IPS-18a (cell line): ENCODE measurements around the gene THEMIS2.

Experiments
- H3K27ac ChIP-seq: one replicate; pipeline ENCODE4 v1.5.1; 2013; ENCODE audit warnings: low read length
- H3K27me3 ChIP-seq: one replicate; pipeline ENCODE4 v1.6.1; 2013; ENCODE audit warnings: mild to moderate bottlenecking, low read length; ENCODE audit not compliant: control insufficient read depth, insufficient read depth
- H3K36me3 ChIP-seq: one replicate; pipeline ENCODE4 v1.6.1; 2013; ENCODE audit warnings: low read depth, low read length; ENCODE audit not compliant: control insufficient read depth
- H3K4me1 ChIP-seq: one replicate; pipeline ENCODE4 v1.6.1; 2013; ENCODE audit warnings: low read depth, low read length; ENCODE audit not compliant: control insufficient read depth
- H3K4me3 ChIP-seq: one replicate; pipeline ENCODE4 v1.5.1; 2013; ENCODE audit warnings: low read length
- H3K9ac ChIP-seq: one replicate; pipeline ENCODE4 v1.6.1; 2013; ENCODE audit warnings: mild to moderate bottlenecking, low read length, moderate library complexity
- H3K9me3 ChIP-seq: one replicate; pipeline ENCODE4 v1.6.1; 2013; ENCODE audit warnings: low read depth, low read length; ENCODE audit not compliant: control insufficient read depth

Gene THEMIS2

DNA sequence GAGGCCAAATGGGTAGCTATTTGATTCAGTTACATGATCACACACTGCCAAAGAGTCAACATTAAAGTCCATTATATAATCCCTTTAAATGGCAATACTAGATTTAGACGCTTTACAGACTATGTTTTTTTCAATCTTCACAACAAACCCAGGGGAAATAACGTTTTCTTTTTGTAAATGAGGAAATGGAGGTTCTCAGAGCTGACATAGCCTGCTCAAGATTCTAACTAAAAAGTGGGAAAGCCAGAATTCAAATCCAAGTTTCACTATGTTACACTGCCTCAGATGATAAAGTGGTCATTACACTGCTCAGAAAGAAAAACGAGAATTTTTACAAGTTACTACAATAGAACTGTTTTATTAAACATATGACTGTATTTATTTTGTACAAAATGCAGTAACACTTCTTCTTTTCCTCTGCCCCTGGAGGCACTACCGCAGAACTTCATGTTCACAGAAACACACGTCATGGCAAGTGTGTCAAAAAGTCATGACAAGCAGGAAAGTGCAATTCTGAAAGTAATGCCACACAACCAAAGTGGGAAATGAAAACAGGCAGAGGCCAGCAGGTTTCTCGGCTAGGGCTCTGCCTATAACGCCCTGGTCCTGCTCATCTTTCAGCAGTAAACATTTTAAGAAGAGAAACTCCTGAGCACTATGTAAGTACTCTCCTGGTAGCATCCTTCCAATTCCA is 19.0 kb downstream of the THEMIS2 start:
- Histone ChIP-seq H3K4me1 (no peaks in the 10 kb centered on the region), H3K27ac (no peak overlapping the region), H3K36me3 (peaks cover 63% of the 10 kb centered on the region), H3K4me3 (no peak overlapping the region), H3K9ac (no peak overlapping the region), H3K27me3 (no peaks in the 10 kb centered on the region), H3K9me3 (no peaks in the 10 kb centered on the region)

DNA sequence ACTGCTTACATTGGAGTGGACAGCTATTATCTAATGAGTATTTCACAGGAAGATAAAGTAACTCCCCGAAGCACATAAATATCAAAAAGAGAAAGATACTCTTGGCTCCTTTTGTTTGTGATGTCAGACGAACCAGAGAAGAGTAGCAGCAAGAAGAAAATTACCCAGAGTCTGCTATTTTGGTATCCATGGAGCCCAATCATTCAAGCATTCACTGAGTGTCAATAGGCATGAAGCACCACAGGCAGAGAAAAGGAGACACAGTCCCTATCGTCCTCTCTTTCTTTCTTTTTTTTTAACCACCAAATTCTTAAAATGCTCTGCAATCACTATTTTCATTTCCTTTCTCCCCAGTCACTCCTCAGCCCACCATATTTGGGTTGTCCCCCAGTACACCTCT is 22.2 kb downstream of the THEMIS2 start:
- Histone ChIP-seq H3K27me3 (no peaks in the 10 kb centered on the region), H3K4me1 (no peaks in the 10 kb centered on the region), H3K27ac (no peak overlapping the region), H3K9ac (no peak overlapping the region), H3K36me3 (peaks cover 68% of the 10 kb centered on the region), H3K4me3 (no peak overlapping the region), H3K9me3 (no peaks in the 10 kb centered on the region)

DNA sequence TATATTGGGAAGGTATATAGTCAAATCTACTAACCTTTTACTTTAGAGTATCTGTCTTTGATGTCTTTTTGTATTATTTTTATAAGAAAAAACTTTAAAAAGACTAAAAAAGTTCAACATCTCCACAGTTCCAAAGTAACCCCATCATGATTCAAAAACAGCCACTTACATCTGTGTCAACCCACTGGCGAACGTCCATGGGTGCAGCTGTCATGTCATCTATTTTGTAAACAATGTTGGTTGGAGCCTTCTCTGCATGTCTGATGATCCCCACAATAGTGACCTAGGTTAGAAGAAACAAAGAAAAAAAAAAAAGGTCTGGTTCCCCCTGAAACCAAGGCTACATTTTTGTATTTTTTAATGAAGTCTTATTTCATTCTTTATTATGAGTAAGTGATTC is 34.4 kb downstream of the THEMIS2 start:
- no peak overlapping the region for H3K27ac ChIP-seq
- no peaks in the 10 kb centered on the region for H3K9me3 ChIP-seq
- no peak overlapping the region for H3K4me3 ChIP-seq
- no peak overlapping the region for H3K9ac ChIP-seq
- peaks cover 80% of the 10 kb centered on the region for H3K36me3 ChIP-seq
- H3K27me3 ChIP-seq = no peaks in the 10 kb centered on the region
- H3K4me1 ChIP-seq = no peaks in the 10 kb centered on the region

DNA sequence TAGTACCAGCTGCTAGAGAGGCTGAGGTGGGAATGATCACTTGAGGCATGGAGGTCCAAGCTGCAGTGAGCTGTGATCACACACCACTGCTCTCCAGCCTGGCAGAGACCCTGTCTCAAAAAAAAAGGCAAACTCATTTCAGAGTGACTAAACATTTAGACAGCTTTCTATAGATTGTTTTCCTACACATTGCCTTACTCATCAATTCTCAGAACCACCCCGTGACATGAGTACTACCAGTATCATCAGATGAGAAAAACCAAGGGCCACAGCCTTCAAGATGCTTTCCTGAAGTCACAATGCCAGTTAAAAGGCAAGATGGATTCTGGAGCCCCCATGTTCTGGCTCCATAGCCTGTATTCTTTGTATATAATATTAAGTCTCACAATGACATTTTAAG is 40.1 kb downstream of the THEMIS2 start:
- Histone ChIP-seq H3K9ac (no peak overlapping the region), H3K9me3 (peaks cover 5% of the 10 kb centered on the region), H3K4me3 (no peak overlapping the region), H3K27ac (no peak overlapping the region), H3K27me3 (peaks cover 16% of the 10 kb centered on the region), H3K4me1 (no peaks in the 10 kb centered on the region), H3K36me3 (peaks cover 43% of the 10 kb centered on the region)

DNA sequence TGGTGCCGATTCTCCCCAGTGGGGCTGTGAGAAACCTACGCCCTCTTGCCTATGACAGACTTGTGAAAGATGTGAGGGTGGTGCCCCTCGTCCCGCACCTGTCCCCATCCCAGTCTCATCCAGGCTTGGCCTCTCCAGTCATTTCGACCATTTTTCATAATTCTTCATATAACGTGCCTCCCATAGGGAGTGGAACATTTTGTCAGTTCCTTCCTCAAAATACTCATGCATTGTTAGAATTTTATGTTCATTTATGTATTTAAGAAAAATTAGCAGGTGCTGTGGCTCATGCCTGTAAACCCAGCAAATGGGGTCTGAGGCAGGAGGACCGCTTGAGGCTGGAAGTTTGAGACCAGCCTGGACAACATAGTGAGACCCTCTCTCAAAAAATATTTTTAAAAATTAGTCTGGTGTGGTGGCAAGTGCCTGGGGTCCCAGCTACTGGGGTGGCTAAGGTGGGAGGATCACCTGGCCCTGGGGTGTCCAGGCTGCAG is 42.8 kb downstream of the THEMIS2 start:
- no peaks in the 10 kb centered on the region for H3K4me1 ChIP-seq
- no peak overlapping the region for H3K4me3 ChIP-seq
- peaks cover 19% of the 10 kb centered on the region for H3K36me3 ChIP-seq
- no peak overlapping the region for H3K9ac ChIP-seq
- H3K27me3 ChIP-seq = peaks cover 31% of the 10 kb centered on the region
- no peak overlapping the region for H3K27ac ChIP-seq
- peaks cover 5% of the 10 kb centered on the region for H3K9me3 ChIP-seq

DNA sequence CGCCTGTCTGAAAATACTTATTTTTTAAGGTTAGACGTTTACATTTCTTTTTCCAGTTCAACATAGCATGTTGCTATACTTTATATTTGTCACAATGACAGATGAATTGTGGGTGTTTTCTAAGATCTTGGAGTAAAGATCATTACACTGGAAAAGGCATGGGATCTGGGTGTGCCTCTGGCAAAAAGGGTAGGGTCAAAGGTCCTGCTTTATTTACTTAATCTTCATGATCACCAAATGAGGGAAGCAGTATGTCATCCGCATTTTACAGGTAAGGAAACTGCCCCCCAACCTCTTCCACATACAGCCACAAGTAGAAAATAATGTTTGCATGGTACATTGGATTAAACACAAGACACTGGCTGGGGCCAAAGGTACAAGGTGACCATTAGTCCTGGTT is 49.9 kb downstream of the THEMIS2 start:
- H3K4me3 ChIP-seq = no peak overlapping the region
- H3K36me3 ChIP-seq = no peaks in the 10 kb centered on the region
- no peaks in the 10 kb centered on the region for H3K9me3 ChIP-seq
- peaks cover 17% of the 10 kb centered on the region for H3K27me3 ChIP-seq
- no peak overlapping the region for H3K27ac ChIP-seq
- H3K4me1 ChIP-seq = no peaks in the 10 kb centered on the region
- H3K9ac ChIP-seq = no peak overlapping the region

DNA sequence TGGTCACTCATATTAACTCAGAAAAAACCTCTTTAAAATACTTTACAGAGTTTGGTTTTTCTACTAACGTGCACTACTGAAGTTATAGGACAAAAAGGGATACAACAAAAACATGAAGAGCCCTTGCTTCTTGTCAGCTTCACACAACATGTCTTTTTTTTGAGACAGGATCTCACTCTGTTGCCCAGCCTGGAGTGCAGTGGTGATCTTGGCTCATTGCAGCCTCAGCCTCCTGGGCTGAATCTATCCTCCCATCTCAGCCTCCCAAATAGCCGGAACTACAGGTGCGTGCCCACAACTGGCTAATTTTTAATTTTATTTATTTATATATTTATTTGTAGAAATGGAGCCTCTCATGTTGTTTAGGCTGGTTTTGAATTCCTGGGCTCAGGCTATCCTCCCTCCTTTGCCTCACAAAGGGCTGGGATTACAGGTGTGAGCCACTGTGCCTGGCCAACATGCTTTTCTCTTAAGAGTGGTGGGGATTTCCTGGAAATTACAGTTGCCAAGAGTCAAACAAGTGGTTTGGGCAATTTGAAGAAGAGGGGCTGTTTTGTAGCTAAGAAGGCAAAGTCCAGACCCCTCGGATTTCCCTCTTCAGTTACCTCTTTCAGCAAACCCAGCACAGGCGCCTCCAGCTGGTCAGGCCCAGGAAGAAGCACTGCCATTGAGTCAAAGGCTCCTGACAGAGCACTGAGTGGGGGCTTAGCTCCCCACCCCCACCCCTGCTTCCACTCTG is 56.0 kb downstream of the THEMIS2 start:
- H3K9ac ChIP-seq = no peak overlapping the region
- no peak overlapping the region for H3K4me3 ChIP-seq
- H3K27me3 ChIP-seq = no peaks in the 10 kb centered on the region
- peaks cover 5% of the 10 kb centered on the region for H3K4me1 ChIP-seq
- no peak overlapping the region for H3K27ac ChIP-seq
- H3K9me3 ChIP-seq = no peaks in the 10 kb centered on the region
- no peaks in the 10 kb centered on the region for H3K36me3 ChIP-seq

DNA sequence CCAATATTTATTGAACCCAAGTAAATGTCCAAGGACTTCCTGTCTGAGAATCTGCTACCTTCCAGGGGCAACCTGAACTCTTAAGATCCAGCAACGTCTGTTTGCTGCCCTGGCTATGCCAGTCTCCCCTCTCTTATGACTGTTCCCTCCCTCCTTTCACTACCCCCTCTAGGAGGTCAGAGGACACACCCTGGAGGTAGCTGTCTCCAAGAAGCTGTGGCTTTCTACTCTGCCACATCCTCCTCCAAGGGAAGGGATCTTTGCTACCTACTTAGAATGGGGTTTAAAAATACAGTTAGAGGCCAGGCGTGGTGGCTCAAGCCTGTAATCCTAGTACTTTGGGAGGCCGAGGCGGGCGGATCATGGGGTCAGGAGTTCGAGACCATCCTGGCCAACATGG is 58.8 kb downstream of the THEMIS2 start:
- H3K27ac ChIP-seq = no peak overlapping the region
- peaks cover 4% of the 10 kb centered on the region for H3K27me3 ChIP-seq
- no peaks in the 10 kb centered on the region for H3K9me3 ChIP-seq
- H3K4me3 ChIP-seq = no peak overlapping the region
- H3K9ac ChIP-seq = no peak overlapping the region
- peaks cover 5% of the 10 kb centered on the region for H3K4me1 ChIP-seq
- H3K36me3 ChIP-seq = no peaks in the 10 kb centered on the region

DNA sequence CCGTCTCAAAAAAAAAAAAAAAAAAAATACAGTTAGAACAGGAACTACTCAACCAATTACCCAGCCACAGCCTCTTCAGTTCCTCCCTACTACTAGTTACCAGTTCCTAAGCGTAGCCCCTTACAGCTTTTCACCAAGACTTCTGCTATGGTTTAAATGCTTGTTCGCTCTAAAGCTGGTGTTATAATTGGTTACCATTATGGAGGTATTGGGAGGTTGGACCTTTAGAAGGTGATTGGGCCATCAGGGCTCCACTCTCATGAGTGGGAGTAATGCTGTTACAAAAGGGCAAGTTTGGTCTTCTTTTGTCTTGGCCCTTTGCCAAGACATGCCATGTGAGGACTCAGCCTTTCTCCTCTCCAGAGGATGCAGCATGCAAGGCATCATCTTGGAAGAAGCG is 59.4 kb downstream of the THEMIS2 start:
- no peak overlapping the region for H3K27ac ChIP-seq
- no peak overlapping the region for H3K4me3 ChIP-seq
- H3K9me3 ChIP-seq = no peaks in the 10 kb centered on the region
- H3K27me3 ChIP-seq = peaks cover 4% of the 10 kb centered on the region
- no peaks in the 10 kb centered on the region for H3K36me3 ChIP-seq
- H3K9ac ChIP-seq = no peak overlapping the region
- H3K4me1 ChIP-seq = peaks cover 5% of the 10 kb centered on the region

DNA sequence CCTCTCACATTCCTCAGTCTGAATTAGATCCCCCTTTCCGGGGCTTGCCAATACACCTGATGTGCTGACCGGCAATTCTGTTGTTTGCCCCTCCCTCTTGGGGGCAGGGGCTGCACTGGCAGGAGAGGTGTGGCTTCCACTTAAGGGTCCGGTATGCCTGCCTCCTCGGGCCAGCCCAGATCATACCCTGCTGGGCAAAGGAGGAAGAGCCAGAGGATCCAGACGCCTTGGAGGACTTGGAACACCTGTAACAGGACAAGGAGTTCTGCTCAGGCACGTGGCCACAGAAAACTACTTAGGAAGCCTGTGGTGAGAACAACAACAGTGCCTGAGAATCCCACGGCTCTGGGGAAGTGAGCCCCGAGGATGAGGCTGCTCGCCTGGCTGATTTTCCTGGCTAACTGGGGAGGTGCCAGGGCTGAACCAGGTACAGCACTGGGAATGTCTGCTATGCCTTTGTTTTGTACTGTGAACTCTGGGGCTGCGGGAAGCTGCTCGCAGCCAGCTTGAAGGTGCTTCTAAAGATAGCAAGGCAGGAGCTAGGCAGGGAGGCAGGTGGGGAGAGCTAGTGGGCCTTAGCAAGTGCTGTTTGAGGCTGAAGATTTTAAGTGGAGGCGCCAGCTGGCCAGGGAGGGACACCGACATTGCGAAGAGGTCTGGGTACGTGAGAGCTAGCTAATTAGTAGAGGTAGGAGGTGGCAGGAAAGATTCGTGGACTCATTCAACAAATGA is 62.6 kb downstream of the THEMIS2 start, which contains the start of gene SMPDL3B:
TSS of gene SMPDL3B (plus strand) at position 183 of the 732 bp plus-strand sequence. CDS start at position 367, 184 bp downstream.
- Histone ChIP-seq H3K27me3 (peaks cover 4% of the 10 kb centered on the region), H3K4me3 (peak within 1 kb of the TSS; percentile 70), H3K27ac (peak within 1 kb of the TSS; percentile 49), H3K9ac (peak within 1 kb of the TSS; percentile 73), H3K36me3 (no peaks in the 10 kb centered on the region), H3K9me3 (no peaks in the 10 kb centered on the region), H3K4me1 (peaks cover 21% of the 10 kb centered on the region)

DNA sequence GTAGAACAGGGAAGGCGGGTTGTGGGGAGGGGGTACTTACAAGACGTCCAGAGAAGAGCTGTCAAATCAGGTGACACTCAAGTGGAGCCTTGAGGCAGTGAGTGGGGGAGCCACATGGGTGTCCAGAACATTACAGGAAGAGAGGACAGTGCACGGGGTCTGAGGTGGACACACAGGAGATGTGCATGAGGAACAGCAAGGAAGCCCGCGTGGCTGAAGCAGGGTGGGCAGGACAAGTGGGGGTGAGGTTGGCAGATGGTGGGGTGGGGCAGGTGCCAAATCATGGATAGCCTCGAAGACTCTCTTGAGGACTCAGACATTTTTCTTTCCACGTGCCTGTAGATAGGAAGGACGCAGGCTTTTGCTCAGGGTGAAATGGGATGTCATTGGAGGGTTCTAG is 63.4 kb downstream of the THEMIS2 start:
- peak overlapping the region; percentile 73 for H3K9ac ChIP-seq
- no peak overlapping the region for H3K27ac ChIP-seq
- H3K27me3 ChIP-seq = peaks cover 4% of the 10 kb centered on the region
- no peaks in the 10 kb centered on the region for H3K9me3 ChIP-seq
- H3K4me1 ChIP-seq = peaks cover 21% of the 10 kb centered on the region
- H3K4me3 ChIP-seq = peak overlapping the region; percentile 70
- no peaks in the 10 kb centered on the region for H3K36me3 ChIP-seq
